HepG2 (cell line): Measurements from ENCODE around the gene MPST. TPM values are rescaled to one million over a fixed set of nuclear protein-coding genes. Genes with fewer than 3 reads are reported as not detected.

ENCODE experiments used
- AHR ChIP-seq: IDR thresholded peaks from 2 replicates; pipeline ENCODE4 v1.6.1; 2018; ENCODE audit warnings: missing genetic modification reagents, missing compliant biosample characterization
- ATF7 ChIP-seq, 2 experiments: fragments of 450-650 bp in 1 of 2; sonication (generic) in 1 of 2; formaldehyde crosslinking in 1 of 2; IDR thresholded peaks; 2 replicates each; pipeline versions ENCODE4 v1.4.0 to v1.6.1; 2016 to 2020; ENCODE audit warnings: antibody characterized with exemption in 1 of 2, mild to moderate bottlenecking in 1 of 2, missing genetic modification reagents in 1 of 2
- BHLHE40 ChIP-seq: IDR thresholded peaks from 2 replicates; pipeline ENCODE4 v1.6.1; 2011; ENCODE audit warnings: low read length, improper control_type of control experiment
- KDM2A ChIP-seq: sonication (generic); formaldehyde crosslinking; IDR thresholded peaks from 2 replicates; pipeline ENCODE4 v1.4.0; 2020; ENCODE audit warnings: low read depth, missing genetic modification reagents, borderline replicate concordance
- PAXIP1 ChIP-seq: sonication (generic); formaldehyde crosslinking; conservative IDR thresholded peaks from 2 replicates; pipeline ENCODE4 v1.4.0; 2020; ENCODE audit warnings: mild to moderate bottlenecking, missing genetic modification reagents, moderate library complexity
- SIN3A ChIP-seq: IDR thresholded peaks from 2 replicates; pipeline ENCODE4 v1.6.1; 2011; ENCODE audit warnings: low read depth, mild to moderate bottlenecking, control low read depth, low read length, borderline replicate concordance
- SMC3 ChIP-seq: IDR thresholded peaks from 2 replicates; pipeline ENCODE4 v1.6.1; 2011; ENCODE audit warnings: low read length, improper control_type of control experiment
- STAT6 ChIP-seq: sonication (generic); formaldehyde crosslinking; IDR thresholded peaks from 2 replicates; pipeline ENCODE4 v1.4.0; 2020; ENCODE audit warnings: missing genetic modification reagents, mild to moderate bottlenecking, borderline replicate concordance
- THAP7 ChIP-seq: sonication (generic); formaldehyde crosslinking; IDR thresholded peaks from 2 replicates; pipeline ENCODE4 v1.8.1; 2023; ENCODE audit warnings: mild to moderate bottlenecking, missing genetic modification reagents
- THRA ChIP-seq: sonication (generic); formaldehyde crosslinking; IDR thresholded peaks from 2 replicates; pipeline ENCODE4 v1.4.0; 2020; ENCODE audit warnings: missing genetic modification reagents, borderline replicate concordance
- ZMAT3 ChIP-seq: sonication (generic); formaldehyde crosslinking; conservative IDR thresholded peaks from 2 replicates; pipeline ENCODE4 v1.7.0; 2021; ENCODE audit warnings: missing genetic modification reagents
- ZMYM4 ChIP-seq: sonication (generic); formaldehyde crosslinking; IDR thresholded peaks from 2 replicates; pipeline ENCODE4 v1.8.1; 2023; ENCODE audit warnings: mild to moderate bottlenecking, missing genetic modification reagents
- ZNF292 ChIP-seq: sonication (generic); formaldehyde crosslinking; IDR thresholded peaks from 2 replicates; pipeline ENCODE4 v1.8.1; 2022; ENCODE audit warnings: mild to moderate bottlenecking, low read depth, missing genetic modification reagents, borderline replicate concordance
- ZNF326 ChIP-seq: sonication (generic); formaldehyde crosslinking; IDR thresholded peaks from 2 replicates; pipeline ENCODE4 v1.4.0; 2020; ENCODE audit warnings: missing genetic modification reagents, borderline replicate concordance
- ZNF782 ChIP-seq: sonication (generic); formaldehyde crosslinking; IDR thresholded peaks from 2 replicates; pipeline ENCODE4 v1.4.0; 2020; ENCODE audit warnings: missing genetic modification reagents, mild to moderate bottlenecking, borderline replicate concordance
- ZSCAN20 ChIP-seq: sonication (generic); formaldehyde crosslinking; IDR thresholded peaks from 2 replicates; pipeline ENCODE4 v1.4.0; 2020; ENCODE audit warnings: missing genetic modification reagents, mild to moderate bottlenecking, borderline replicate concordance
- polyA plus RNA-seq, 8 experiments: library from polyadenylated mRNA; depleted of rRNA in 3 of 8; stranded (reverse) in 7 of 8; unstranded in 1 of 8; fragments of >200 nt; fragmentation: Illumina TruSeq in 4 of 8; extraction: Trizol in 4 of 8; gene quantifications; 2 replicates each; pipeline versions ENCODE4 v1.2.1 to v1.2.3, GENCODE V29; 2011 to 2016; ENCODE audit warnings: low read depth in 4 of 8, missing spikeins in 1 of 8, mixed read lengths in 1 of 8; ENCODE audit not compliant: insufficient read depth in 1 of 8
- total RNA-seq, 5 experiments: library from RNA; depleted of rRNA; stranded (reverse); fragments of >200 nt; fragmentation: Illumina TruSeq; extraction: Trizol; gene quantifications; 2 replicates each; pipeline ENCODE4 v1.2.3, GENCODE V29; 2016; ENCODE audit warnings: low read depth in 1 of 5

Gene MPST
- total and polyA plus RNA-seq, 2 of the 13 experiments (the other 11 are each of a cell fraction or from before 2014, with no cell fraction given): 133 to 141 TPM

- TF ChIP-seq ZMYM4 (CRISPR knock-in tag) (peak; percentile 22; the same call in 1 of the 2 replicates), AHR (CRISPR knock-in tag) (0 out of 2 replicates have a peak, but pooled peaks have one; percentile 68), ZSCAN20 (0 out of 2 replicates have a peak, but pooled peaks have one; percentile 21), BHLHE40 (0 out of 2 replicates have a peak, but pooled peaks have one; percentile 7), ZMAT3 (CRISPR knock-in tag) (0 out of 2 replicates have a peak, but pooled peaks have one; percentile 41), STAT6 (peak; percentile 80; the same call in 1 of the 2 replicates), THRA (CRISPR knock-in tag) (peak; percentile 71), ZNF782 (CRISPR knock-in tag) (peak; percentile 77; the same call in 1 of the 2 replicates), SMC3 (peak; percentile 36; the same call in 1 of the 2 replicates), SIN3A (0 out of 2 replicates have a peak, but pooled peaks have one; percentile 32), ATF7 (IDR thresholded peaks at IDR 0.05) (no peak), ATF7 (CRISPR knock-in tag; IDR thresholded peaks at IDR 0.05) (peak; percentile 52; the same call in 1 of the 2 replicates), PAXIP1 (CRISPR knock-in tag) (peak; percentile 91), THAP7 (CRISPR knock-in tag) (peak; percentile 33; the same call in 1 of the 2 replicates), ZNF326 (no peak), KDM2A (CRISPR knock-in tag) (peak; percentile 63; the same call in 1 of the 2 replicates), ZNF292 (CRISPR knock-in tag) (peak; percentile 87)
Measured at GRCh38 chr22:37043828-37044538, 24.4 kb downstream of the MPST start (continued).
